GM15510 (cell line): Measurements from ENCODE around the gene ZFAND2B.
A peak's percentile ranks its signal among the peaks of the same experiment; 100 is the strongest.

Source experiments
- POLR2A ChIP-seq: IDR thresholded peaks from 3 replicates; pipeline ENCODE4 v1.6.1; 2011; ENCODE audit warnings: borderline replicate concordance; ENCODE audit not compliant: insufficient read length; ENCODE audit errors: extremely low read depth

ZFAND2B gene

DNA sequence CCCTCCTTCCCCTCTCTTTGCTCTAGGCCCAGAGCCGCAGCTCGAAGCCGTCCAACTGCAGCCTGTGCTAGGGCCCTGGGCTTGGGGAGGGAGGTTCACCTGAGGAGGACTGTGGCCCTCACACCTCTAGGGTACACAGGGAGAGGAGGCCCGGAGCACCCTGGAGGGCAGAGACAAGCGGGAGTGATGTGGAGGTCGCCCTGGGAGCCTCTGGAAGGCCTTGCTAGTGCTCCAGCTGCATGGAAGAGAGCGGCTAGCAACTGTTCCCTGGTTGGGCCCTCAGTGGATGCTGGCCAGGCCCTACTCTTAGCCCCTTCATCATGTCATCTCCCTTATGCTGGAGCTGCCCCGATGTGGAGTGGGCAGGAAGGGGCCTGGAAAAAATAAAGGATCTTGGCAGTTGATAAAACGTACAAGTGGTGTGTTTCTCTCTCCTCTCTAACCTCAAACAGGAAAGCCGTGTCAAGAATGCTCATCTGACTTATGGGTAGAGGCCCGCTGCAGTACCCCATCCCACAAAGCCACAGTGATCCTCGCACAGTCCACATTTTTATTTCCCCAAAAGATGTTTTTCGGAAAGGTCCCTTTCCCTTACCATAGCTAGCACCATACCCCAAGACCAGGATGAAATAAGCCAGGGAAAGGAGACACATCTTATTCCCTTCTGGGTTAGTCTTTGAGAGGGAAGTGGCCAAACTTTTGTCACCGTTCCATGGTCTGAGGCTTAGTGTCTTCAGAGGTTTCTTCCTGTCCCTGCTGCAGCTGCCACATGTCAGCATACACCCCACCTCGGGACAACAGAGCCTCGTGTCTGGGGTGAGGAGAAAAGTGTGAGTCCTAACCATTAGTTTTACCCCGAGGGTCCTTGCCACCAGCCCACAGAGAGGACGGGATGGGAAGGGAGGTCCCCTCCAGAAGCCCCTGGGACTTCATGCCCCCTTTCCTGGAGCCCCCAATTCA, 2.9 kb downstream of the ZFAND2B start:
- TF ChIP-seq POLR2A: no peak

GRCh38 chr2:219210196-219210885, 3.8 kb downstream of the ZFAND2B start:
- TF ChIP-seq POLR2A: no peak

- TF ChIP-seq POLR2A: no peak
Measured at GRCh38 chr2:219210886-219211362, 4.3 kb downstream of the ZFAND2B start.

GRCh38 chr2:219213026-219213415, 6.4 kb downstream of the ZFAND2B start:
- TF ChIP-seq POLR2A: no peak

DNA sequence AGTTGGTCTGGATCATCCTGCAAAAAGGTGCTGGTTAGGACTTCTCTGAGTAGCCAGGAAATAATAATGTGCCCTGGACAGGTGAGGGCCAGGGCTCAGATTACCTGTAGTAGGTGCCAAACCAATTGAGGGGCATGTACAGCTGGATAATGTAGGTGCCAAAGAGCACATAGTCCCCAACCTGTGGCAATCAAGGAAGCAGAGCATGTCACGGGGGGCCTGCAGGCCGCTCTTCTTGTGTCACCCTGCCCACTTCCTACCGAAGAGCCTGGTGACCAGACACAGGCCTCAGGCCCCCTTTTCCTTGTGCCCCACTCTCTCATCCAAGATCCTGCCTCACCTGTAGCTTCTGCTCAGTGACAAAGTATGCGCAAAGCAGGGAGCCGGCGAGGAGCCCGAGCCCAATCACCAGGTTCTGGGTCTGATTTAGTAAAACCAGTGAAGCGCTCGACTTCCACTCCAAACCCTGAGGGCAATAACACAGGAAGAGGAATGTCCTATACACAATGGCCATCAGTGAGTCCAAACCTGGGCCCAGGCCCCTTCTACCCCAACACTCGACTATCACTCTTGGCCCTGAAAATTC, 7.0 kb downstream of the ZFAND2B start:
- TF ChIP-seq POLR2A: no peak

DNA sequence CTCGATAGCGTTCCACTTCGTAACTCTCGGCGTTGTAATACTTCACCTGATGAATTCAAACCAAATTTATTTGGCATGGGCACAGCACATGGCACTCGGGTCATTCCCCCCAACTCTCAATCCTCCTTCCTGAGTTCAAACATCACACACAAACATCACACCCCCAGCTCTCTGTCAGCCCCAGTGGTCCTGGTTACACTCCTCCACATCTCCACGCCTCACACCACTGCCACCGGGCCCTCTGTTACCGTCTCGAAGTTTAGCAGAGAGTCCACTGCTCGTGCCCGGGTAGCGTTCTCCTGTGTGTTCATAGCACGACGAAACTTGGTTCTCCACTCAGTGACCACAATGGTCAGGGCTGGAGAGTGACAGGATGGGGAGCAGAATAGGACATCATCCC, 7.6 kb downstream of the ZFAND2B start:
- no peak for TF ChIP-seq POLR2A

GRCh38 chr2:219214786-219215185, 8.2 kb downstream of the ZFAND2B start:
- no peak for TF ChIP-seq POLR2A

GRCh38 chr2:219215871-219216534, 9.4 kb downstream of the ZFAND2B start:
- no peak for TF ChIP-seq POLR2A

GRCh38 chr2:219216535-219216915, 9.9 kb downstream of the ZFAND2B start:
- no peak for TF ChIP-seq POLR2A

GRCh38 chr2:219218217-219218731, 11.7 kb downstream of the ZFAND2B start:
- TF ChIP-seq POLR2A: no peak

GRCh38 chr2:219218732-219219701, 12.4 kb downstream of the ZFAND2B start, which contains the start of gene ABCB6:
Gene ABCB6, minus strand, starts transcription at chr2:219218958. Its CDS starts 285 bp downstream, at chr2:219218673.
- peak; percentile 89 for TF ChIP-seq POLR2A

GRCh38 chr2:219219784-219220532, 13.4 kb downstream of the ZFAND2B start:
- no peak for TF ChIP-seq POLR2A
